ELR (cell line): ENCODE data around the gene ITPKB.
"Not testable (repeated sequence)": the region's sequence is repeated elsewhere in the genome, so short reads cannot be mapped to it uniquely, and the experiment has no call there.

Experiments
- DNase-seq: peaks from one replicate; pipeline ENCODE4 v3.0.0-alpha.2; 2015; ENCODE audit warnings: low read depth

Gene ITPKB

GRCh38 chr1:226651041-226651731 is 87.9 kb downstream of the ITPKB start:
- DNase-seq, result no peak

DNA sequence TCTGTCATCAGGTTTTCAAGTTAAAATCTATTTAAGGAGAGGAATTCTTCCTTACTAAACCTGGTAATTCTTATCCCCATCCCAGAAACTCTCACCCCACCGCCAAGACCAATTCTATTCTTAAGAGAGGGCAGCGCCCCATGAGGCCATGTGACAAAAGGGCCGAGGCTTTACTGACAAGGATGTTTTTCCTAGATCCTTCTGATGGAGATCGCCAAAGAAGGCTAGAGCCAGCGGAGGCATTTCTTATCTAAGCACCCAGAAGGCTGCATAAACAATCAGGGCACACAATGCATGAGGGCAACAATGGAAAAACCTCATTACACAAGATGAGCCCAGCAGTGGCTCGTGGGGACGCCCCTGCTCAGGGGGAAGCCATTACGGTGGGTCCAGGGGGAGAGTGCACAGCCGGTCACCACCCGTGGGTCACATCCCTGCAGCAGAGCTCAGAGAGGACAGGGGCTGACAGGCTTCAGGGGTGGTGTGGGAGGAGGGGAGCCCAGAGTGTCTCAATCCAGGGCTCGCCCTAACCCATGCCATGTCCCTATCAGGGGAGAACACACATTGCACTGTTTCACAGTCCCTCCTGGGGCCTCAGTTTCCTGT is 88.7 kb downstream of the ITPKB start:
- no peak for DNase-seq

DNA sequence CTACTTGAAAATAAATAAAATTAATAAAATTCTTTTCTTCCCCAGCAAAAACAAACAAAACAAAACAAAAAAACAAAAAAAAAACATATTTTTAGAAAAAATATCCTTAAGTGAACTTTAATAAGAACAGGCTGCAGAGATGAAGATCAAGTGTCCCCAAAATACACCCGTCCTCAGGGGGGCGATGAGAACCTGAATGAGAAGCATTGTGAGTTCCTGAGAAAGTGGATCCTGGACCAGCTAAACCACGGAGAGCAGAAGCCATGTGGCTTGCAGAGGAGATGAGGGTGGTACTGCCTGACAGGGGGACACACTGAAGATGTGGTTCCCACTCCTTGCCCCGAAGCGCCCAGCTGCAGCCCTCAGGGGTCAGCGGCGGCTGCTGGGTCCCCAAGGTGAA is 89.3 kb downstream of the ITPKB start:
- DNase-seq, result peak; percentile 39

DNA sequence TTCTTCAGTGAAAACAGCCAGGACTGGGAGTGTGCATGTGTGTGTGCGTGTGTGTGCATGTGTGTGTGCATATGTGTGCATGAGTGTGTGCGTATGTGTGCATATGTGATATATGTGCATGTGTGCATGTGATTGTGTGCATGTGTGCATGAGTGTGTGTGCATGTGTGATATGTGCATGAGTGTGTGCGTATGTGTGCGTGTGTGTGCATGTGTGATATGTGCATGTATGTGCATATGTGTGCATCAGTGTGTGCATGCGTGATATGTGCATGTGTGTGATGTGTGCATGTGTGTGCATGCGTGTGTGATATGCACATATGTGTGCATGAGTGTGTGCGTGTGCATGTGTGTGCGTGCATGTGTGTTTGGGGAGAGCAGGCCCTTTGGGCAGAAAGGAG is 89.8 kb downstream of the ITPKB start:
- no peak for DNase-seq

GRCh38 chr1:226648421-226648820 is 90.7 kb downstream of the ITPKB start:
- no peak for DNase-seq

DNA sequence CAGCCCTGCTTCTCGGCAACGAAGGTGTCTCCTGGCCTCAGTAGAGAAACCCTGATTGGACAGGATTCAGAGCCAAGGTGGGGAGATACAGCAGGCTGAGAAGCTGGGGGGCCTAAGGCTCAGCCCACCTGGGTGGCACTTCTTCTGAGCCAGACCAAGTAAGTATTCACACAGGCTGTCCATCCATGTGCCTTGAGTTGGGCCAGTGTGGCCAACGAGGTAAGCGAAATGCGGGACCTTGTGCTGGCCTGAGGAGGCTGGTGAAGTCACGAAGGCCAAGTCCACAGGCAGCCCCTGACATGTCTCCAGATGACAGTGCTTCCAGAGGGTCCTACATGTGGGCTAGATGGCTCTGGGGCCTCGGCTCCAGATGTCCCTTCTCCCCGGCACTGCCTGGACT is 91.4 kb downstream of the ITPKB start:
- no peak for DNase-seq

- DNase-seq, result no peak
These were observed 92.1 kb downstream of the ITPKB start for GRCh38 chr1:226646870-226647449.

GRCh38 chr1:226646026-226646869 is 92.8 kb downstream of the ITPKB start:
- no peak for DNase-seq

- DNase-seq, result no peak
These were observed 93.7 kb downstream of the ITPKB start for GRCh38 chr1:226645279-226645976.

- no peak for DNase-seq
These were observed 94.4 kb downstream of the ITPKB start for GRCh38 chr1:226644541-226645176.

GRCh38 chr1:226643611-226644540 is 95.2 kb downstream of the ITPKB start:
- no peak for DNase-seq

GRCh38 chr1:226643177-226643576 is 95.9 kb downstream of the ITPKB start:
- peak; percentile 69 for DNase-seq

DNA sequence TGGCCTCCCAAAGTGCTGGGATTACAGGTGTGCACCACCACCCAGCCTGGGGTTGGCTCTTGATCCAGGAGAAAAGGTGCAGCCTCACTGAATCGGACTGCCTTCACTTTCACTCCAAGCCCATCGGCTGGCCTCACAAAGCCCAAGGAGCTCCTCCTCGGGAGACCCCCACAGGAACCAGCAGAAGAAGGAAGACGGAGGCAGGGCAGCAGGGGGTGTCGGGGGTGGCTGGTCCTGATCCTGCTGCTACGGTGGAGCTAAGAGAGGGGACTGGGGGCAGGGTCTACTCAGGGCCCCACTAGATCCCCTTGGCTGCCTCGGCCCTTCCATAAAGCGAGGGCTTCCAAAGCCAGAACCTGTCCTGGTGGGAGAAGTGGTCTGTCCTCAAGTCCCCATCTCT is 96.7 kb downstream of the ITPKB start:
- DNase-seq, result no peak

DNA sequence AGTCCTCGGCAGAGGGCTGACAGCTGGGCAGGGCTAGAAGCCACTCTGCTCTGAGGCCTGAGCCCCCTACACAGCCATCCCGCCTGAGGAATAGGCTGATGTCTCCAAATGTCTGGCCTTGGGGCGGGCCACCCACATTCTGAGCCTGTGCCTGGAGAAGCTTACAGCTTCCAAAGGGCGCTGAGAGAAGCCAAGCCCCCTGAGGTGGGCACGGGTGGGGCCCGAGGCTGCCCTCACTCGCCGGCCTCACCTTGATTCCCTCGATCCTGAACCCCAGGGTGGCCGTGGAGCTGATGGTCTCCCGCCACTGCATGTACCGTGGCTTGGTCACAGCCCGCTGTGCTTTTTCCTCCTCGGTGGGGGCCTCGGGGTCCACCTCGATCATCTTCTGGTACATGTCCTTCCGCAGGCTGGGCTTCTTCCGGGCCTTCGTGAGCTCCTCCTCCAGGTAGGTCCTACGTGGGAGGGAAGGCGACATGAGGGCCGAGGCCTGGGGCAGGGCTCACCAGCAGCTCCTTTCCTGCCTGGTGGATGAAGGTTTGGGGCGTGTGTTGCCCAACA is 97.3 kb downstream of the ITPKB start:
- no peak for DNase-seq

- no peak for DNase-seq
These were observed 98.6 kb downstream of the ITPKB start for GRCh38 chr1:226640321-226641136.

DNA sequence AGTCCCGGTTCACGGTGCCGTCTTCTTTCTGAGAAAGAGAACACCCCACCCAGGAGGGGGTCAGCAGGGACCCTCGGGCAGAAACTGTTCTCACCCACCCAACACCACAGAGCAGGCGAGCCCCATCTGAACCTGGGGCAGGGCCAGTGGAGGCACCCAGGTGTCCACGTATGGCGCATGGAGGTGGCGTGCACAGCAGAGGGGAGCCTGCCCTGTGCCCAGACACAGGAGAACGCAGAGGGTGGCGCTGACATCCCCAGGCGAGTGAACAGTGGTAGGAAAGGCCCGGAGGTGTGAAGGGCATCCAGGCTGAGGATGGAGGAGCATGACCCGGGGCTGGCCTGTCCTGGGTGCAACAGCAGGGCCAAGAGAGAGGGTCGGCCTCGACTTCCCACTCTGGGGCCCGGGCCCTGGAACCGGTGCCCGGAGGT is 99.4 kb downstream of the ITPKB start:
- DNase-seq, result no peak

GRCh38 chr1:226639206-226639605 is 99.9 kb downstream of the ITPKB start:
- not testable (repeated sequence) for DNase-seq

DNA sequence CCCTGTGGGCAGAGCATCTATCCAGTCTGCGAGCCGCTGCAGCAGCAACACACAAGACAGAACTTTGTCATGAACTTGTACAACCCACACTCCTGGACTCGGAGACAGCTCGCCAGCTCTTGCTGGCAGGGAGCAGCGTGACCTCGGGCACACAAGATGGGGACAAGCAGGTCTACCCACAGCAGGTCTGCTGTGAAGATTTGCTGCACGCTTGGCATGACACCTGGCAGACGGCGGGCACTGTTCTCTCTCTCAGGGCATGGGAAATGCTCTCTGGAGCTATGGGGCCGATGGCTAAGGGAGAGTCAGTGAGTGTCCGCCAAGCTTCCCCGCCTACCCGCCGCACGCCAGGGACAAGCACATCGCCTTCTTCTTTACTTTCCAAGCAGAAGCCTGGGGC is 100.5 kb downstream of the ITPKB start:
- no peak for DNase-seq

DNA sequence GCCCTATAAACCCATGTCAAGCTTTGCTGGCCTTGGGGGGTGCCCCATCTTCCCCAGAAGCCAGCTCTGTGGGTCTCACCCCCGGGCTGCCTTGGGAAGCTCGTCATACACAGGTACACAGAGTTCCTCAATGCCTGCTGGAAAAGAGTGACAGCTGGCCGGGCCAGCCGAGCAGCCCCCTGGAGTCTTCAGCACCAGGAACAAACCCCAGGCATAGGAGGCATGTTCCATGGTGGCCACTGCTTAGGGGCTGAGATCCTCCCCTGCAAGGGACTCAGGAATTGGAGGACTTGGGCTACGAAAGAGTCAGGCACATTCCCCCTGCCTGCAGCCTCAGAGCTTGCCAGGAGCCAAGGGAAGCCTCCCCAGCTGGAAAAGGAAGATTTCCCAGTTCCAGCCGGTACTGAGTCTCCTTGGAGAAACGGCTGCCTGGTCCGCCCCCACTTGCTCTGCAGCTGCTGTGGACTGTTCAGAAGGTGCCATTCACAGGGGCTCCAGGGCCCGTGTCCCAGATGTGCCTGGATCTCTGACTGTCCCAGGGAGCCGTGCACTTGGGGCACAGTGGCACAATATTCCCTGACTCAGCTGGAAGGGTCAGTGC is 101.0 kb downstream of the ITPKB start:
- DNase-seq, result no peak
